Right lobe of liver (tissue), 4 donors: ENCODE data around the gene ZC2HC1B.

Source experiments
- POLR2A ChIP-seq: fragments of 450-650 bp; IDR thresholded peaks from one replicate; pipeline ENCODE4 v1.6.1; 2017; ENCODE audit warnings: antibody characterized with exemption, mild to moderate bottlenecking
- TF ChIP-seq, protein P1 (sequence below), 4 donors: fragments of 200-600 bp in 3 of 4; fragments of 450-650 bp in 1 of 4; IDR thresholded peaks; one replicate each; pipeline versions ENCODE4 v1.5.1 to v1.8.0; 2016 to 2022; ENCODE audit warnings: antibody characterized with exemption in 4 of 4, mild to moderate bottlenecking in 2 of 4
- donor health status: DM: no; HTN: no; CAD: no.
- donor health status: DM: no; HTN: no; CAD: no.
- donor health status: DM: no; HTN: yes; CAD: no.

DNA sequence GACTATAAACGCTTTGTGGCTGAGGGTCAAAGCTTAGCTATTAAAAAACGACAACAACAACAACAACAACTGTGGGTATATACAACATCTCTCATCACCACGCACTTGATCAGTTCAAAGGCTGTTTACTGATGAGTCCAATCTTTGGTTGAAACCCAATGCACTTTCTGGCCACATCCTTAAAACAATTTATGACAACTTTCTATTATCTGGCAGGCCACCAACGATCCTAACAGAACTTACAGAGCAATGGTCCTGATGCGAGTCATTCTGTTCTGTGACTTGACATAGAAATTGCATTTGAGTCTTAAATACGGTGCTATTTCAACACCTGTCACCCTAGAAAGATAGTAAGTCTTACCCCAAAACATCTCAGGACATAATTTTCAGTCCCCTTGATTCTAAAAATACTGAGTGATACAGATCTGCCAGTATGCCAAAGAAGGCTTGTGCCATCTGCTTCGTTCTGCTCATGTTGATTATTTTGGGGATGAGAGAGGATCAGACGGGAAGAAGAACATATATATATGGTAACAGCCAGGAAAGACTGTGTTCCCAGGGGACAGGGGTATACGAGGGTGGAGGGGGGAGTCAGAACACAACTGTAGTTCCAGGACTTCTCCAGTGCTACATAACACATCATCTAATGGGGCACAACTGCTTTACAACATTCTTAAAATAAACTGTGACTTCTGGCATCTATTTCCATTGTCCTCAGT, 87.9 kb downstream of the ZC2HC1B start:
- TF ChIP-seq, protein P1, sequence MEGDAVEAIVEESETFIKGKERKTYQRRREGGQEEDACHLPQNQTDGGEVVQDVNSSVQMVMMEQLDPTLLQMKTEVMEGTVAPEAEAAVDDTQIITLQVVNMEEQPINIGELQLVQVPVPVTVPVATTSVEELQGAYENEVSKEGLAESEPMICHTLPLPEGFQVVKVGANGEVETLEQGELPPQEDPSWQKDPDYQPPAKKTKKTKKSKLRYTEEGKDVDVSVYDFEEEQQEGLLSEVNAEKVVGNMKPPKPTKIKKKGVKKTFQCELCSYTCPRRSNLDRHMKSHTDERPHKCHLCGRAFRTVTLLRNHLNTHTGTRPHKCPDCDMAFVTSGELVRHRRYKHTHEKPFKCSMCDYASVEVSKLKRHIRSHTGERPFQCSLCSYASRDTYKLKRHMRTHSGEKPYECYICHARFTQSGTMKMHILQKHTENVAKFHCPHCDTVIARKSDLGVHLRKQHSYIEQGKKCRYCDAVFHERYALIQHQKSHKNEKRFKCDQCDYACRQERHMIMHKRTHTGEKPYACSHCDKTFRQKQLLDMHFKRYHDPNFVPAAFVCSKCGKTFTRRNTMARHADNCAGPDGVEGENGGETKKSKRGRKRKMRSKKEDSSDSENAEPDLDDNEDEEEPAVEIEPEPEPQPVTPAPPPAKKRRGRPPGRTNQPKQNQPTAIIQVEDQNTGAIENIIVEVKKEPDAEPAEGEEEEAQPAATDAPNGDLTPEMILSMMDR (IDR thresholded peaks at IDR 0.05): no peak
- no peak for TF ChIP-seq POLR2A
